Measurements from ENCODE around the gene FBLN5. TPM values are rescaled to one million over a fixed set of nuclear protein-coding genes. Genes with fewer than 3 reads are reported as not detected.

The FBLN5 gene
- polyA plus RNA-seq, 1 experiment, result 116 TPM

- no peak for TF ChIP-seq CTCF (IDR thresholded peaks at IDR 0.05; ENCODE audit: low read depth, low read length)
- Histone ChIP-seq H3K27me3 (ENCODE audit: control insufficient read depth, insufficient read depth, low read length) (no peaks in the 10 kb centered on the region), H3K27ac (ENCODE audit: low read depth, low read length) (no peak overlapping the region), H3K4me3 (ENCODE audit: low read depth, low read length) (no peak overlapping the region), H3K9me3 (ENCODE audit: control insufficient read depth, insufficient read depth, low read length) (no peaks in the 10 kb centered on the region)
- ChIA-PET POLR2A (no interaction called here), CTCF (interaction anchor here (1.4 kb wide), 1 partner anchor 67 kb away, joined by 4 read pairs; no protein-coding TSS in a partner anchor)
- DNase-seq (ENCODE audit: low read depth, low spot score), result no peak
These were observed 17.8 kb downstream of the FBLN5 start for GRCh38 chr14:91929700-91930099.

- ChIA-PET POLR2A (no interaction called here), CTCF (interaction anchor here (1.2 kb wide), 1 partner anchor 69 kb away, joined by 5 read pairs; no protein-coding TSS in a partner anchor)
- Histone ChIP-seq H3K27me3 (ENCODE audit: control insufficient read depth, insufficient read depth, low read length) (no peaks in the 10 kb centered on the region), H3K27ac (ENCODE audit: low read depth, low read length) (no peak overlapping the region), H3K4me3 (ENCODE audit: low read depth, low read length) (no peak overlapping the region), H3K9me3 (ENCODE audit: control insufficient read depth, insufficient read depth, low read length) (no peaks in the 10 kb centered on the region)
- no peak for DNase-seq (ENCODE audit: low read depth, low spot score)
- TF ChIP-seq CTCF (IDR thresholded peaks at IDR 0.05; ENCODE audit: low read depth, low read length), result no peak
These were observed 19.7 kb downstream of the FBLN5 start for GRCh38 chr14:91927800-91928199.

- no peak for DNase-seq (ENCODE audit: low read depth, low spot score)
- Histone ChIP-seq H3K4me3 (ENCODE audit: low read depth, low read length) (no peak overlapping the region), H3K27ac (ENCODE audit: low read depth, low read length) (no peak overlapping the region), H3K27me3 (ENCODE audit: control insufficient read depth, insufficient read depth, low read length) (no peaks in the 10 kb centered on the region), H3K9me3 (ENCODE audit: control insufficient read depth, insufficient read depth, low read length) (no peaks in the 10 kb centered on the region)
- ChIA-PET CTCF (interaction anchor here (1.2 kb wide), 1 partner anchor 70 kb away, joined by 5 read pairs; no protein-coding TSS in a partner anchor), POLR2A (no interaction called here)
- TF ChIP-seq CTCF (IDR thresholded peaks at IDR 0.05; ENCODE audit: low read depth, low read length), result no peak
These were observed 20.3 kb downstream of the FBLN5 start for GRCh38 chr14:91927191-91927590.

DNA sequence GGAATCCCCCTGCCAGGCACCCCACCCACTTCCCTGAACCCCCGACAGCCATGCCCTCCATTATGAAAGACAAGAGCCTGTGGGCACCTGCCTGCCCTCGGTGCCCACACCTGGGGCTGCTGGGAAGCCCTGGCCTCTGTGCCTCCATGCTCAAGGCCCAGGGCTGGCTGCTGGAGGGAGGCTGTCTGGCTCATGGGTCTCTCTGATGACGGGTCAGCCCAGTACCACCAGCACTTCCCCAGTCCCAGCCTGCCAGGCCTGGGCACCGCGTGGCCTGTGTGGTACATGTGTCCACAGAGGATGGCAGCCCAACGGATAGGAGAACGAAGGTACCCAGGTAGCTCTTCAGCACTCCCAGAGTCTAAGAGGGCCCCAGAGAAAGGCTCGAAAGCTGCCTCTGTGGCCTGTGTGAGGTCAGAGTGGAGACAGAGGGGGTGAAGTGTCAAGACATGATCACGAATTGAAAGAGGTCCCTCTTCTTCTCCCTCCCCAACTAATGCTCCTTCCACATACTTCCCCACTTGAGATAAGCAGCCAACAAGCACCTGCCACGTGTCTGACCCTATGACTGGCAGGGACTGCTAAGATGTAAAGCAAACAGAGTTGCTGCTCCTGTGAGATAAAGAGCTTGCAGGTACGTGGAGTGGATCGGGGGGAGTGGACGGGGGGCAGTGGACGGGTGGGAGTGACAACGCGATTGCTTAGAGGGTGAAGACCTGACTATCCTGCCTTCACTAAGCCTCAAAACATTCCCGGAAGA lies 21.2 kb downstream of the FBLN5 start:
- TF ChIP-seq CTCF (IDR thresholded peaks at IDR 0.05; ENCODE audit: low read depth, low read length), result no peak
- ChIA-PET CTCF (interaction anchor here (0.6 to 1.2 kb wide), 2 partner anchors 71 to 1330 kb away, joined by 3 to 5 read pairs; no protein-coding TSS in a partner anchor), POLR2A (no interaction called here)
- H3K4me3 ChIP-seq (ENCODE audit: low read depth, low read length), result no peak overlapping the region
- no peaks in the 10 kb centered on the region for H3K27me3 ChIP-seq (ENCODE audit: control insufficient read depth, insufficient read depth, low read length)
- no peak overlapping the region for H3K27ac ChIP-seq (ENCODE audit: low read depth, low read length)
- no peak for DNase-seq (ENCODE audit: low read depth, low spot score)
- H3K9me3 ChIP-seq (ENCODE audit: control insufficient read depth, insufficient read depth, low read length), result no peaks in the 10 kb centered on the region

DNA sequence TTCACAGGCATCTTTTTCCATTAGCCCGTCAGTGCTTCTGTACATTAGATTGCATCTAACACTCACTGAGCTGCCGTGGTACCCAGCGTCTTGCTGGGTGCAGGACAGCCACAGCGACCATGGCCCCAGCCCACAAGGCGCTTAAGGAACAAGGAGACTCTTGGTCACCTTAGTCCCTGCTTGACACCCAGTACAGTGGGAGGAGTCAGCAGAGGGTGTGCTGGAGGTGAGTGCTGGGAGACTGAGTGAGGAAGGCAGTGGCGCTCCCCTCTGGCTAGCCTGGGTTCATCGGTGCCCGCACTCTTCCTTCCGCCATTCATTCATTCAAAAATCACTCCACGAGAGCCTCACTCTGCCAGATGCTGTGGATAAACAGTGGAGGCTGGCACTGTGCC lies 21.8 kb downstream of the FBLN5 start:
- CTCF ChIA-PET, result no interaction called here

More for the DNA sequence above, 21.8 kb downstream of the FBLN5 start:
- Histone ChIP-seq H3K4me3 (ENCODE audit: low read depth, low read length) (no peak overlapping the region), H3K9me3 (ENCODE audit: control insufficient read depth, insufficient read depth, low read length) (no peaks in the 10 kb centered on the region), H3K27ac (ENCODE audit: low read depth, low read length) (no peak overlapping the region), H3K27me3 (ENCODE audit: control insufficient read depth, insufficient read depth, low read length) (no peaks in the 10 kb centered on the region)
- DNase-seq (ENCODE audit: low read depth, low spot score), result no peak
- POLR2A ChIA-PET, result no interaction called here
- TF ChIP-seq CTCF (IDR thresholded peaks at IDR 0.05; ENCODE audit: low read depth, low read length), result no peak

Data from AG04450 (cell line).